Keratinocyte (primary cell): ENCODE results near the gene FFAR4. TPM values are rescaled to one million over a fixed set of nuclear protein-coding genes. Genes with fewer than 3 reads are reported as not detected.

ENCODE experiments used
- DNase-seq: peaks from one replicate; pipeline ENCODE4 v3.0.0-alpha.2; 2011; ENCODE audit warnings: low read depth, missing footprints, low spot score
- FAIRE-seq: peaks from 2 replicates; lab custom pipeline; 2011; peaks lifted over from hg19 to GRCh38; lab: Jason Lieb, UNC
- H2AFZ ChIP-seq: 2 replicates; pipeline ENCODE4 v1.6.0; 2012; ENCODE audit warnings: low read length, control low read depth, inconsistent platforms; ENCODE audit not compliant: control insufficient read depth
- H3K27ac ChIP-seq: 2 replicates; pipeline ENCODE4 v1.5.1; 2011; ENCODE audit warnings: low read length; ENCODE audit not compliant: control insufficient read depth, insufficient read depth
- H3K27me3 ChIP-seq: 3 replicates; pipeline ENCODE4 v1.6.0; 2011; ENCODE audit warnings: low read length; ENCODE audit not compliant: control insufficient read depth, insufficient read depth; ENCODE audit errors: extremely low read depth
- H3K36me3 ChIP-seq, 2 experiments: 2 replicates in 1 of 2; 3 replicates in 1 of 2; pipeline ENCODE4 v1.5.1; 2011; ENCODE audit warnings: low read length in 2 of 2, mild to moderate bottlenecking in 1 of 2; ENCODE audit not compliant: control insufficient read depth in 2 of 2, insufficient read depth in 2 of 2; ENCODE audit errors: extremely low read depth in 1 of 2
- H3K4me1 ChIP-seq: 3 replicates; pipeline ENCODE4 v1.5.1; 2011; ENCODE audit warnings: low read length; ENCODE audit not compliant: control insufficient read depth, insufficient read depth; ENCODE audit errors: extremely low read depth
- H3K4me2 ChIP-seq: 3 replicates; pipeline ENCODE4 v1.6.0; 2011; ENCODE audit warnings: low read depth, low read length; ENCODE audit not compliant: control insufficient read depth, insufficient read depth; ENCODE audit errors: extremely low read depth
- H3K4me3 ChIP-seq, 3 experiments: fragments of 200-600 bp in 1 of 3; sonication (generic) in 1 of 3; 2 replicates in 2 of 3; 3 replicates in 1 of 3; pipeline ENCODE4 v1.5.1; 2011 to 2016; ENCODE audit warnings: low read length in 3 of 3, mild to moderate bottlenecking in 3 of 3, control low read depth in 2 of 3, inconsistent platforms in 1 of 3, low read depth in 1 of 3, mixed read lengths in 1 of 3, mixed run types in 1 of 3, moderate library complexity in 1 of 3; ENCODE audit not compliant: control insufficient read depth in 2 of 3, insufficient read depth in 2 of 3; ENCODE audit errors: extremely low read depth in 1 of 3
- H3K79me2 ChIP-seq: 2 replicates; pipeline ENCODE4 v1.6.0; 2012; ENCODE audit warnings: low read length; ENCODE audit not compliant: control insufficient read depth, insufficient read depth
- H3K9ac ChIP-seq: 3 replicates; pipeline ENCODE4 v1.6.0; 2011; ENCODE audit warnings: low read length; ENCODE audit not compliant: control insufficient read depth, insufficient read depth; ENCODE audit errors: extremely low read depth
- H3K9me1 ChIP-seq: 3 replicates; pipeline ENCODE4 v1.6.0; 2011; ENCODE audit warnings: low read length; ENCODE audit not compliant: control insufficient read depth, insufficient read depth; ENCODE audit errors: extremely low read depth
- H3K9me3 ChIP-seq: 2 replicates; pipeline ENCODE4 v1.5.1; 2012; ENCODE audit warnings: low read depth, low read length; ENCODE audit not compliant: control insufficient read depth
- H4K20me1 ChIP-seq: 3 replicates; pipeline ENCODE4 v1.6.0; 2011; ENCODE audit warnings: low read length; ENCODE audit not compliant: control insufficient read depth, insufficient read depth; ENCODE audit errors: extremely low read depth
- CTCF ChIP-seq, 3 experiments: IDR thresholded peaks in 1 of 3; conservative IDR thresholded peaks in 1 of 3; optimal IDR thresholded peaks in 1 of 3; 2 replicates in 2 of 3; 3 replicates in 1 of 3; pipeline versions ENCODE3 to v1.5.1; 2011; ENCODE audit warnings: low read length in 3 of 3, mild to moderate bottlenecking in 3 of 3, moderate library complexity in 2 of 3, control low read depth in 1 of 3, inconsistent platforms in 1 of 3; ENCODE audit not compliant: insufficient read depth in 2 of 3; ENCODE audit errors: extremely low read depth in 1 of 3
- EZH2 ChIP-seq: IDR thresholded peaks from one replicate; pipeline ENCODE4 v1.6.1; 2012; ENCODE audit warnings: inconsistent platforms, mild to moderate bottlenecking, low read length, moderate library complexity
- dilution Hi-C: fragments of 300-500 bp; cut with MboI; formaldehyde crosslinking; loops from one replicate; pipeline ENCODE4 v1.7.0; 2020; ENCODE audit warnings: low sequenced_read_pairs; ENCODE audit not compliant: extremely low pct_ligation_motif_present
- polyA plus RNA-seq, 5 experiments: library from polyadenylated mRNA; depleted of rRNA in 3 of 5; stranded (reverse) in 3 of 5; stranded (forward) in 1 of 5; unstranded in 1 of 5; fragments of >200 nt; gene quantifications; 1 replicate in 1 of 5; 2 replicates in 3 of 5; 3 replicates in 1 of 5; pipeline versions ENCODE4 v1.2.1 to v1.2.3, GENCODE V29; 2011 to 2012; ENCODE audit warnings: missing spikeins in 2 of 5, low read depth in 1 of 5, low replicate concordance in 1 of 5

The FFAR4 gene
- polyA plus RNA-seq, 1 donor (not counting 4 experiments of a cell fraction or from before 2014, with no cell fraction given), result not detected

GRCh38 chr10:93593749-93594148 is 27.3 kb downstream of the FFAR4 start:
- Histone ChIP-seq H3K9me3 (no peaks in the 10 kb centered on the region), H3K9ac (no peak overlapping the region), H3K27ac (no peak overlapping the region), H3K36me3 (no peaks in the 10 kb centered on the region), H2AFZ (no peak overlapping the region), H3K4me3 (no peak overlapping the region), H3K9me1 (no peaks in the 10 kb centered on the region), H3K27me3 (peaks cover 7% of the 10 kb centered on the region), H3K4me1 (no peaks in the 10 kb centered on the region), H4K20me1 (no peaks in the 10 kb centered on the region), H3K4me2 (no peak overlapping the region), H3K79me2 (no peaks in the 10 kb centered on the region)
- no peak for FAIRE-seq
- TF ChIP-seq EZH2 (no peak), CTCF (optimal IDR thresholded peaks at IDR 0.05 in 1 of 3, IDR thresholded peaks at IDR 0.05 in 1 of 3, conservative IDR thresholded peaks at IDR 0.05 in 1 of 3; ENCODE audit: extremely low read depth in 1 of 3, insufficient read depth in 2 of 3, low read length in 3 of 3) (no peak)
- dilution Hi-C loops, result no loop called here
- no peak for DNase-seq

GRCh38 chr10:93594518-93594917 is 28.1 kb downstream of the FFAR4 start:
- dilution Hi-C loops, result no loop called here
- TF ChIP-seq EZH2 (no peak), CTCF (optimal IDR thresholded peaks at IDR 0.05 in 1 of 3, IDR thresholded peaks at IDR 0.05 in 1 of 3, conservative IDR thresholded peaks at IDR 0.05 in 1 of 3; ENCODE audit: extremely low read depth in 1 of 3, insufficient read depth in 2 of 3, low read length in 3 of 3) (no peak)
- Histone ChIP-seq H3K4me3 (no peak overlapping the region), H4K20me1 (no peaks in the 10 kb centered on the region), H3K4me1 (no peaks in the 10 kb centered on the region), H3K9me3 (no peaks in the 10 kb centered on the region), H3K9me1 (no peaks in the 10 kb centered on the region), H3K9ac (no peak overlapping the region), H3K36me3 (no peaks in the 10 kb centered on the region), H3K4me2 (no peak overlapping the region), H3K27me3 (peaks cover 11% of the 10 kb centered on the region), H3K27ac (no peak overlapping the region), H2AFZ (no peak overlapping the region), H3K79me2 (no peaks in the 10 kb centered on the region)
- DNase-seq, result no peak
- no peak for FAIRE-seq
